Suprapubic skin (tissue), 4 donors: ENCODE results near the gene KRT17. TPM values are rescaled to one million over a fixed set of nuclear protein-coding genes. Genes with fewer than 3 reads are reported as not detected.
"Not testable (repeated sequence)": the region's sequence is repeated elsewhere in the genome, so short reads cannot be mapped to it uniquely, and the experiment has no call there.

Source experiments
- DNase-seq, 2 donors: peaks; one replicate each; pipeline ENCODE4 v3.0.0-alpha.2; 2019; ENCODE audit warnings: low spot score in 2 of 2
- H3K27ac ChIP-seq: fragments of 200-600 bp; sonication (generic); one replicate; pipeline ENCODE4 v1.5.1; 2019
- H3K27me3 ChIP-seq: fragments of 200-600 bp; sonication (generic); one replicate; pipeline ENCODE4 v1.5.1; 2019
- H3K36me3 ChIP-seq: fragments of 200-600 bp; sonication (generic); one replicate; pipeline ENCODE4 v1.5.1; 2019
- H3K4me1 ChIP-seq: fragments of 200-600 bp; sonication (generic); one replicate; pipeline ENCODE4 v1.5.1; 2019
- H3K4me3 ChIP-seq: fragments of 200-600 bp; sonication (generic); one replicate; pipeline ENCODE4 v1.5.1; 2019; ENCODE audit warnings: mild to moderate bottlenecking
- H3K9me3 ChIP-seq: fragments of 200-600 bp; sonication (generic); one replicate; pipeline ENCODE4 v1.5.1; 2019
- CTCF ChIP-seq, 2 donors: fragments of 200-600 bp in 1 of 2; fragments of 450-650 bp in 1 of 2; sonication (generic) in 1 of 2; IDR thresholded peaks; one replicate each; pipeline ENCODE4 v1.5.1; 2016 to 2019; ENCODE audit warnings: antibody characterized with exemption in 2 of 2, mild to moderate bottlenecking in 1 of 2, moderate library complexity in 1 of 2
- EP300 ChIP-seq: sonication (generic); formaldehyde crosslinking; IDR thresholded peaks from one replicate; pipeline ENCODE4 v1.6.1; 2017; ENCODE audit warnings: antibody characterized with exemption
- POLR2A ChIP-seq, 2 donors: fragments of 450-650 bp; IDR thresholded peaks; one replicate each; pipeline ENCODE4 v1.6.1; 2017; ENCODE audit warnings: antibody characterized with exemption in 2 of 2, mild to moderate bottlenecking in 2 of 2, moderate library complexity in 2 of 2
- POLR2AphosphoS5 ChIP-seq, 3 donors: sonication (generic); formaldehyde crosslinking; IDR thresholded peaks; one replicate each; pipeline ENCODE4 v1.6.1; 2017; ENCODE audit warnings: antibody characterized with exemption in 3 of 3
- WGBS: methylation state at CpG from one replicate; pipeline ENCODE4 v1.1.5; 2018; 5-methylcytosine and 5-hydroxymethylcytosine counted together
- total RNA-seq, 4 donors: library from RNA; depleted of rRNA; stranded (reverse); fragments of >200 nt; gene quantifications; one replicate each; pipeline ENCODE4 v1.1.0, GENCODE V29; 2016

The KRT17 gene
- total RNA-seq, 4 donors from 2014 or later = 434 to 2,751 (median 1,314) TPM

- Histone ChIP-seq H3K9me3 (no peaks in the 10 kb centered on the region), H3K27me3 (no peaks in the 10 kb centered on the region), H3K36me3 (no peaks in the 10 kb centered on the region), H3K4me3 (no peak overlapping the region), H3K27ac (peak overlapping the region; percentile 41), H3K4me1 (peaks cover 57% of the 10 kb centered on the region)
- 69% methylated on average over 10 of the region's 10 CpGs for WGBS
- TF ChIP-seq POLR2AphosphoS5 (IDR thresholded peaks at IDR 0.05) (no peak), CTCF (IDR thresholded peaks at IDR 0.05) (no peak), POLR2A (IDR thresholded peaks at IDR 0.05) (no peak), EP300 (no peak)
- no peak for DNase-seq
Observed at GRCh38 chr17:41629316-41629715, 4.9 kb upstream of the KRT17 start.

GRCh38 chr17:41628621-41629255, 4.4 kb upstream of the KRT17 start:
- WGBS = 56% methylated on average over 11 of the region's 11 CpGs

GRCh38 chr17:41628073-41628370, 3.6 kb upstream of the KRT17 start:
- DNase-seq = peak in 1 of 2 donors; percentile 59
- WGBS = no CpG with 5 or more reads among the region's 1 CpG
- not testable (repeated sequence) for H3K27me3 ChIP-seq, H3K9me3 ChIP-seq, H3K36me3 ChIP-seq, H3K4me3 ChIP-seq
- H3K27ac ChIP-seq = peak overlapping the region; percentile 78
- peaks cover 67% of the 10 kb centered on the region for H3K4me1 ChIP-seq

More at GRCh38 chr17:41628621-41629255, 4.4 kb upstream of the KRT17 start:
- Histone ChIP-seq H3K27ac (peak overlapping the region; percentile 78), H3K4me1 (peaks cover 61% of the 10 kb centered on the region)
- H3K9me3 ChIP-seq, H3K27me3 ChIP-seq, H3K4me3 ChIP-seq, H3K36me3 ChIP-seq: not testable (repeated sequence)
- DNase-seq = peak in 1 of 2 donors; percentile 63

- DNase-seq = peak in 1 of 2 donors; percentile 54
- Histone ChIP-seq H3K27ac (peak overlapping the region; percentile 78), H3K4me3 (no peak overlapping the region), H3K27me3 (no peaks in the 10 kb centered on the region), H3K4me1 (peaks cover 72% of the 10 kb centered on the region), H3K36me3 (no peaks in the 10 kb centered on the region), H3K9me3 (no peaks in the 10 kb centered on the region)
- 90% methylated on average over 17 of the region's 23 CpGs for WGBS
- TF ChIP-seq POLR2A (IDR thresholded peaks at IDR 0.05) (no peak), POLR2AphosphoS5 (IDR thresholded peaks at IDR 0.05) (no peak), EP300 (no peak), CTCF (IDR thresholded peaks at IDR 0.05) (no peak)
Observed at GRCh38 chr17:41627316-41628072, 3.1 kb upstream of the KRT17 start.

- peaks cover 68% of the 10 kb centered on the region for H3K4me1 ChIP-seq
- WGBS = 82% methylated on average over 5 of the region's 5 CpGs
Observed at GRCh38 chr17:41626914-41627295, 2.5 kb upstream of the KRT17 start.

GRCh38 chr17:41626028-41626913, 1.9 kb upstream of the KRT17 start:
- DNase-seq = peak in 1 of 2 donors; percentile 54
- H3K4me3 ChIP-seq, H3K27ac ChIP-seq, H3K9me3 ChIP-seq, H3K27me3 ChIP-seq, H3K36me3 ChIP-seq: not testable (repeated sequence)
- WGBS = 90% methylated on average over 14 of the region's 17 CpGs
- H3K4me1 ChIP-seq = peaks cover 65% of the 10 kb centered on the region

More at GRCh38 chr17:41626914-41627295, 2.5 kb upstream of the KRT17 start:
- H3K36me3 ChIP-seq, H3K4me3 ChIP-seq, DNase-seq, H3K9me3 ChIP-seq, H3K27me3 ChIP-seq, H3K27ac ChIP-seq: not testable (repeated sequence)

GRCh38 chr17:41625602-41626001, 1.2 kb upstream of the KRT17 start:
- H3K27ac ChIP-seq = peak overlapping the region; percentile 2
- H3K9me3 ChIP-seq = no peaks in the 10 kb centered on the region
- TF ChIP-seq CTCF (IDR thresholded peaks at IDR 0.05) (no peak), POLR2AphosphoS5 (IDR thresholded peaks at IDR 0.05) (no peak), POLR2A (IDR thresholded peaks at IDR 0.05) (no peak), EP300 (no peak)
- H3K4me1 ChIP-seq = peaks cover 67% of the 10 kb centered on the region
- peaks cover 1% of the 10 kb centered on the region for H3K27me3 ChIP-seq
- H3K36me3 ChIP-seq = no peaks in the 10 kb centered on the region
- DNase-seq = peak in 1 of 2 donors; percentile 76
- H3K4me3 ChIP-seq = no peak overlapping the region
- 59% methylated on average over 5 of the region's 16 CpGs for WGBS

GRCh38 chr17:41623184-41623861, 1.1 kb downstream of the KRT17 start:
- H3K36me3 ChIP-seq, H3K9me3 ChIP-seq: not testable (repeated sequence)
- H3K27ac ChIP-seq = peak overlapping the region; percentile 35
- H3K27me3 ChIP-seq = peaks cover 13% of the 10 kb centered on the region
- peak overlapping the region; percentile 24 for H3K4me3 ChIP-seq
- DNase-seq = peak in 1 of 2 donors; percentile 60
- WGBS = 52% methylated on average over 8 of the region's 10 CpGs
- H3K4me1 ChIP-seq = peaks cover 55% of the 10 kb centered on the region
